AG04449 (cell line): ENCODE results near the gene BLCAP.
A peak's percentile ranks its signal among the peaks of the same experiment; 100 is the strongest.

ENCODE experiments used
- CTCF ChIA-PET: fragments of 350-600 bp; formaldehyde crosslinking; extraction: SDS; loops from one replicate; lab custom pipeline; 2021; ENCODE audit warnings: antibody characterized with exemption; lab: Yijun Ruan, JAX
- POLR2A ChIA-PET: fragments of 400-600, 350-600 bp; formaldehyde crosslinking; extraction: SDS; loops from one replicate; lab custom pipeline; 2020; ENCODE audit warnings: antibody characterized with exemption, inconsistent platforms; lab: Yijun Ruan, JAX
- DNase-seq: peaks from one replicate; pipeline ENCODE4 v3.0.0-alpha.2; 2010; ENCODE audit warnings: low read depth, low spot score
- H3K4me3 ChIP-seq: 2 replicates; pipeline ENCODE4 v1.5.1; 2011; ENCODE audit warnings: low read depth, mild to moderate bottlenecking, control low read depth, low read length
- TF ChIP-seq, protein P1 (sequence below): IDR thresholded peaks from one replicate; pipeline ENCODE4 v1.5.1; 2011; ENCODE audit warnings: mild to moderate bottlenecking, moderate library complexity, low read length, control low read depth, inconsistent platforms; ENCODE audit not compliant: insufficient read depth; ENCODE audit errors: missing control alignments

Gene BLCAP

DNA sequence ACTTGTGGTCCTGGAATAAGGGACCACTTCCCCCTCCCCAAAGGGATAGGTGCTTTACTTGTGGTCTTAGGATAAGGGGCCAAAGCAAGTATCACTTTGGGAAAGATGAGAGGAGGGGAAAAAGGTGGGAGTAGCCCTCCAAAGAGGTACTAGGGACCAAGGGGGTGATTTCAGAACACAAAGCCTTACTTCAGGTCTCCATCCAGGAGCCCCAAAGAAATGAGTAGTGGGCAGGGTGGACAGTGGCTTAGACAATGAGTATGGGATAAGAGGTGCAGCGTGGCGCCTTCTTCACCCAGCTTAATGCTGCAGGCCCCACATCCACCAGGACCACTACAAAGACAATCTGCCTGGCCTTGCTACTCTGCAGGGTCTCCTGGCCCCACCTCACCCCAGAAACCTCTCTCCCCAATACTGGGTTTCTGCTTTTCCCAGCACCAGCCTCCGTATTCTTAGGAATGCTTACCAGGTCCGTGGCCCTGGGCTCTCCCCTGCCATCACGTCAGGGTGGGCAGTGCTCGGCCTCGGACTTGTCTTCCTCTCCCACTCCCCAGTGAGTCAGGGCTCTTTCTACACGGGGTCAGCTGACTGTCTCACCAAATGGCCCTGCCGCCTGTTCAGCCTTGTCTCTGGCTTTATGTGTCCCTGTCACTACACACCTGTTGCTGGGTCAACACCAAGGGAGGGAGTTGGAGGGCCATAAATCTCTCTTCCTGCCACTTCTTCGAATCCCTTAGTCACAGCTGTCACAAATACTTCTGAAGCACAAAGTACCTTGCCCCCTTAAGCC, 3.6 kb downstream of the BLCAP start:
- ChIA-PET POLR2A (no interaction called here), CTCF (interaction anchor here (12.9 kb wide), 1 partner anchor 255 kb away, joined by 283 read pairs; no protein-coding TSS in a partner anchor)
- no peak overlapping the region for H3K4me3 ChIP-seq
- TF ChIP-seq, protein P1, sequence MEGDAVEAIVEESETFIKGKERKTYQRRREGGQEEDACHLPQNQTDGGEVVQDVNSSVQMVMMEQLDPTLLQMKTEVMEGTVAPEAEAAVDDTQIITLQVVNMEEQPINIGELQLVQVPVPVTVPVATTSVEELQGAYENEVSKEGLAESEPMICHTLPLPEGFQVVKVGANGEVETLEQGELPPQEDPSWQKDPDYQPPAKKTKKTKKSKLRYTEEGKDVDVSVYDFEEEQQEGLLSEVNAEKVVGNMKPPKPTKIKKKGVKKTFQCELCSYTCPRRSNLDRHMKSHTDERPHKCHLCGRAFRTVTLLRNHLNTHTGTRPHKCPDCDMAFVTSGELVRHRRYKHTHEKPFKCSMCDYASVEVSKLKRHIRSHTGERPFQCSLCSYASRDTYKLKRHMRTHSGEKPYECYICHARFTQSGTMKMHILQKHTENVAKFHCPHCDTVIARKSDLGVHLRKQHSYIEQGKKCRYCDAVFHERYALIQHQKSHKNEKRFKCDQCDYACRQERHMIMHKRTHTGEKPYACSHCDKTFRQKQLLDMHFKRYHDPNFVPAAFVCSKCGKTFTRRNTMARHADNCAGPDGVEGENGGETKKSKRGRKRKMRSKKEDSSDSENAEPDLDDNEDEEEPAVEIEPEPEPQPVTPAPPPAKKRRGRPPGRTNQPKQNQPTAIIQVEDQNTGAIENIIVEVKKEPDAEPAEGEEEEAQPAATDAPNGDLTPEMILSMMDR, result no peak
- no peak for DNase-seq

DNA sequence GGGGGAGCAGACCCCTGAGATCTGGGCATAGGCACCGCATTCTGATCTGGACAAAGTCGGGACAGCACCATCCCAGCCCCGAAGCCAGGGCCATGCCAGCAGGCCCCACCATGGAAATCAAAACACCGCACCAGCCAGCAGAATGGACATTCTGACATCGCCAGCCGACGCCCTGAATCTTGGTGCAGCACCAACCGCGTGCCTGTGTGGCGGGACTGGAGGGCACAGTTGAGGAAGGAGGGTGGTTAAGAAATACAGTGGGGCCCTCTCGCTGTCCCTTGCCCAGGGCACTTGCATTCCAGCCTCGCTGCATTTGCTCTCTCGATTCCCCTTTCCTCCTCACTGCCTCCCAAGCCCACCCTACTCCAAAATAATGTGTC, 4.7 kb downstream of the BLCAP start:
- TF ChIP-seq, protein P1, result no peak
- ChIA-PET CTCF (no interaction called here), POLR2A (no interaction called here)
- H3K4me3 ChIP-seq, result no peak overlapping the region
- no peak for DNase-seq

DNA sequence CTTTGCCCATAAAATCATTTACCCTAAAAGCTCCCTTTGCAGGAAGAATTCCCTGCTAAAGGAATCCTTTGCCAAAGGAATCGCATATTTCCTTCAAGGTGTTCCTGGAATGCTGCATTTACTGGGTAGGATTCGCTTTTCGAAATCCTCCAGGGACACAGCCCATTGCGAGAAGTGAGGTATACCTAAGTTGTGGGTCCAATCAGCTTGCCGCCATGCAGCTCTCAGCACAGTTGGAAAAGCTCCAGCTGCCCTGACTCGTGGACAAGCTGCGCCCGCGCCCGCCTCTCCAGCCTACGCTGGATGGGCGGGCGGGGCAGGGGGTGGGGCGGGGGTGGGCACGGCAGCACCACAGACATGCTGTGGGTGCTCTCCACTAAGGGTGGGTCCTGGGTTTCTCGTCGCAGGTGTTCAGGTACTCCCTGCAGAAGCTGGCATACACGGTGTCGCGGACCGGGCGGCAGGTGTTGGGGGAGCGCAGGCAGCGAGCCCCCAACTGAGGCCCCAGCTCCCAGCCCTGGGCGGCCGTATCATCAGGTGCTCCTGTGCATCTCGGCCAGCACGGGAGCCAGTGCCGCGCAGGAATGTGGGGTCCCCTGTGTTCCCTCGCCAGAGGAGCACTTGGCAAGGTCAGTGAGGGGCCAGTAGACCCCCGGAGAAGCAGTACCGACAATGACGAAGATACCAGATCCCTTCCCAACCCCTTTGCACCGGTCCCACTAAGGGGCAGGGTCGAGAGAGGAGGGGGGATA, 5.2 kb downstream of the BLCAP start:
- ChIA-PET POLR2A (no interaction called here), CTCF (interaction anchor here (0.8 to 1.0 kb wide), 4 partner anchors 12 to 325 kb away, joined by 3 read pairs; no protein-coding TSS in a partner anchor)
- TF ChIP-seq, protein P1, result no peak
- H3K4me3 ChIP-seq, result no peak overlapping the region
- no peak for DNase-seq

GRCh38 chr20:37521061-37521771, 6.5 kb downstream of the BLCAP start, which contains the start of gene NNAT:
Gene NNAT (plus strand): TSS chr20:37521250. CDS start chr20:37521332, 82 bp downstream.
- peak within 1 kb of the TSS; percentile 52 for H3K4me3 ChIP-seq
- no peak for DNase-seq
- TF ChIP-seq, protein P1, result no peak
- ChIA-PET CTCF (interaction anchor here (0.8 to 1.0 kb wide), 2 partner anchors 238 to 324 kb away, joined by 3 read pairs; no protein-coding TSS in a partner anchor), POLR2A (no interaction called here)

DNA sequence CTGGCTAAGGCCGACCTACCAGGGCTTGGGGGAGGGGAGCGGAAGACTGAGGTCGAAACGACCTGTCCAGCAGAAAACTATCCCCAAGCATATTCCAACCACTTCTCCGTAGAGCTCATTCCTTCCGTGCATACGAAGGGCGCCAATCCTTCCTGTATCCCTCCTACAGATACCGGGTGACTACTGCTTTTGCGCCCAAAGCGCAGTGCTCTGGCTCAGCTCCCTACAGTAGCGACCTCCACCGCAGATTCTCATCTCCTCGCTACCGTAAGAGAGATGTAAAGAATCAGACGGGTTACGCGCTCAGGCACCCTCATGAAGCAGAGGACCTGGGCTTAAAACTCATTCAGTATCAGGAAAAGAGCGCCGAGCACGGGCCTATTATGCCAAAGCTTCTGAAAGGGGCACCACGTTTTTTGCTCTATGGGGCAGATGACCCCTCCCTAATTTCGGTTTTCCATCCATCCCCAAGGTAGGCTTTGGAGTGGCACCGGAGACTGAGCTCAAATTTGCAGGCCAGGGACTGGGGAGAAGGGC, 7.2 kb downstream of the BLCAP start:
- H3K4me3 ChIP-seq, result no peak overlapping the region
- ChIA-PET POLR2A (no interaction called here), CTCF (interaction anchor here (2.1 kb wide), 1 partner anchor 14 kb away, joined by 8 read pairs; no protein-coding TSS in a partner anchor)

More for the DNA sequence above, 7.2 kb downstream of the BLCAP start:
- TF ChIP-seq, protein P1, result no peak
- no peak for DNase-seq
